HG02981 (cell line): ENCODE measurements around the gene ZNF652.
"Not testable (repeated sequence)": the region's sequence is repeated elsewhere in the genome, so short reads cannot be mapped to it uniquely, and the experiment has no call there.

Experiments
- ATAC-seq: cut with Tn5 transposase; IDR thresholded peaks from one replicate; pipeline ENCODE4 v1.9.1; 2021; ENCODE audit warnings: mild to moderate bottlenecking, moderate library complexity; ENCODE audit not compliant: unreplicated experiment

Gene ZNF652

GRCh38 chr17:49361902-49362722 lies at the start of gene ZNF652:
ZNF652 (minus strand) TSS chr17:49362250; CDS start chr17:49317725, 44,525 bp downstream.
- peak; percentile 69 for ATAC-seq

- no peak for ATAC-seq
Measured at GRCh38 chr17:49409066-49409465, 47.0 kb upstream of the ZNF652 start.

GRCh38 chr17:49407981-49408501 lies 46.0 kb upstream of the ZNF652 start:
- ATAC-seq, result no peak

GRCh38 chr17:49407086-49407485 lies 45.0 kb upstream of the ZNF652 start:
- no peak for ATAC-seq

- ATAC-seq, result no peak
Measured at GRCh38 chr17:49406421-49407061, 44.5 kb upstream of the ZNF652 start.

GRCh38 chr17:49404906-49405305 lies 42.9 kb upstream of the ZNF652 start:
- no peak for ATAC-seq

GRCh38 chr17:49404361-49404760 lies 42.3 kb upstream of the ZNF652 start:
- peak; percentile 56 for ATAC-seq

- no peak for ATAC-seq
Measured at GRCh38 chr17:49403514-49404289, 41.7 kb upstream of the ZNF652 start.

GRCh38 chr17:49402706-49403105 lies 40.7 kb upstream of the ZNF652 start:
- ATAC-seq, result no peak

- ATAC-seq, result no peak
Measured at GRCh38 chr17:49401971-49402611, 40.0 kb upstream of the ZNF652 start.

GRCh38 chr17:49399995-49400394 lies 37.9 kb upstream of the ZNF652 start:
- ATAC-seq, result no peak

- ATAC-seq, result no peak
Measured at GRCh38 chr17:49397586-49397985, 35.5 kb upstream of the ZNF652 start.

GRCh38 chr17:49393491-49394255 lies 31.6 kb upstream of the ZNF652 start:
- ATAC-seq, result no peak

GRCh38 chr17:49390548-49391324 lies 28.7 kb upstream of the ZNF652 start:
- no peak for ATAC-seq

- ATAC-seq, result not testable (repeated sequence)
Measured at GRCh38 chr17:49389514-49390347, 27.7 kb upstream of the ZNF652 start.

GRCh38 chr17:49388692-49389513 lies 26.9 kb upstream of the ZNF652 start:
- ATAC-seq, result no peak

GRCh38 chr17:49388290-49388640 lies 26.2 kb upstream of the ZNF652 start:
- ATAC-seq, result peak; percentile 38
